A204.1 (cell line): Measurements from ENCODE around the gene PIANP.

Experiments used
- FAIRE-seq: peaks from 2 replicates; lab custom pipeline; 2012; peaks lifted over from hg19 to GRCh38; lab: Jason Lieb, UNC

Gene PIANP

DNA sequence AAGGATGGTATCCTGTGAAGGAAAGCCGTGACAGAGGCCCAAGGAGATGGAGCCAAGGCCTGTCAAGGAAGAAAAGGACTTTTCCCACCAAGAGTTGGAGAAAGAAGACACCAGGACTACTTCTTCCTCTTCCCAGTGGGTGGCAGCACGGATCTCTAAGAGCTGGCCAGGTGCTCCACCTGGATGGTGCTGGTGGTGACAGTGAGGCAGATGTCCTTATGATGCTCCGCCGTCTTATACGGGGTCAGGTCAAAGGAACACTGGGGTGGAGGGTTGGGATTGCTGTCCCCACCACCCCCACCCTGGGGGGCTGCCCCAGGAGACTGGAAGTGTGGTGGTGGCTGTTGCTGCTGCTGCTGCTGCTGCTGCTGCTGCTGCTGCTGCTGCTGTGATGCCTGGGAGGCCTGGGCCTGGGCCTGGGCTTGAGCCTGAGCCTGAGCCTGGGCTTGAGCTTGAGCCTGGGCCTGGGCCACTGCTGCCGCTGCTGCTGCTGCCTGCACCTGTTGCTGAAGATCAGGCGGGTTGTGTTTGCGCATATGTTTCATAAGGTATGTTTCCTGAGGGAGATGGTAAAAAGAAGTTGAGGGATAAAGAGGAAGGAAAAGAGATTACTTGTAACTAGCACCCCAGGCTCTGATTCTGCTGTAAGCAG lies 32.9 kb downstream of the PIANP start:
- no peak for FAIRE-seq

DNA sequence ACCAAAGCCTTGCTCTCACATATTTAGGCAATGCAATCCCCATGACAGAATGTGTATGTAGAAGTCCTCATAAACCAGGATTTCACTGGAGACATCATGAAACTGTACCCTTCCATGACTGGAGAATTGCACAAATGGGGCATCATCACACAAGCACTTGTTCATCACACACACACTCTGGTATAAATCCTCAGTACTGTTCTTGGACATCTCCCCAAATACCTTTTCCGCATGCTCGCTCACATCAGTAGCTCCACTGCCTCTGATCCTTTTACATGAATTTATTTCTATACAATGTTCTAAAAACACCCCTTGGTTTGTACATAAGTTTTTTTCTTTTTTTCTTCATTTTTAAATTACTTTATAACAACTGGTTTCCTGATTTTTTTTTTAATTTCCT lies 34.4 kb downstream of the PIANP start:
- no peak for FAIRE-seq

- no peak for FAIRE-seq
Observed at GRCh38 chr12:6664902-6665301, 35.7 kb downstream of the PIANP start.

DNA sequence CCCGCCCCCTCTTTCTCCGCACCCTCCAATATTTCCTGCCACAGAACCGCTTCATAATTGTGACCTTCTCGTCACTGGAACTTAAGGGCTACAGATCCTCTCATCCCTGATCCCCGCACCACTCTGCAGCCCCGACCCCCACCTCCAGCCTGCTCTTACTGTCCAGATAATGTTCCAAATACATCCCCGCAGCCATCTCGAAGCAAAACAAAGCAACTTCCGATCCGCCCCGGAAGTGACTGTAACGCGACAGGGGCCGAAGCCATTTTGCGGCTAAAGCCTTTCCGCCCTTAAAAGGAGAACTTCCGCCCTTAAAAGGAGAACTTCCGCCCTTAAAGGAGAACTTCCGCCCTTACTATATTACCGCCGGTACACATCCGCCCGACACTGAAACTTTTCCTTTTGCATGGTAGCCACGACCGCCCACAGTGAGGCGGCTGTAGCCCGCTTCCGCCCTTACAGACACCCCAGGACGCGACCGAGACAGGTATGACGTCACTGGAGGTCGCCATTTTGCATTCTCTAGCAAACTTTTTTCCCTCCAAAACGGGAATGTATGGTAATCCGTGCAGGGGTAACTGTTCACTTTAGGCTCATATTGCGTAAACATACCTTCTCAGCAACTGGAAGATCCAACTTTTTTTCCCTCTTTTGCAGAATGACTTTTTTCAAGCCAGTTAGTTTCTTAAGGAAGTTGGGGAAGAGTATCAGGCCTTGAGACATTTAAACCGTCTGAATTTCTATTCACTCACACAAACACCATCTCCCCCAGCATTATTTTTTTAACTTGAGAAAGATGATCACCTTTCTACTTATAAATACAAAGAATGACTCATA lies 37.5 kb downstream of the PIANP start, which contains the start of gene ING4:
ING4 (minus strand) TSS at position 214 of the 837 bp plus-strand sequence; CDS start at position 196, 18 bp downstream.
- peak; percentile 98 for FAIRE-seq

GRCh38 chr12:6662602-6662905 lies 38.1 kb downstream of the PIANP start:
- no peak for FAIRE-seq

DNA sequence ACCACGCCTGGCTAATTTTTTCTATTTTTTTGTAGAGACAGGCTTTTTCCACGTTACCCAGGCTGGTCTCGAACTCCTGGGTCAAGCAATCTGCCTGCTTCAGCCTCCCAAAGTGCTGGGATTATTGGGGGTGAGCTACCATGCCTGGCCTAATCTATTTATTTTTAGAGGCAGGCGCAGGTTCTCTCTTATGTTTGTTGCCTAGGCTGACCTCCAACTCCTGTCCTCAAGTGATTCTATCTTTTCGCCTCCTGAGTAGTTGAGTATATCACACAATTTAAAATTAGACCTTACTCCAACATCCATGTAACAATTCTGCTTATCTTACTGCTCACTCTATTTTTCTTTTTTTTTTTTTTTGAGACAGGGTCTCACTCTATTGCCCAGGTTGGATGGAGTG lies 46.6 kb downstream of the PIANP start:
- no peak for FAIRE-seq

GRCh38 chr12:6653342-6653741 lies 47.3 kb downstream of the PIANP start:
- no peak for FAIRE-seq

GRCh38 chr12:6652391-6652790 lies 48.2 kb downstream of the PIANP start:
- no peak for FAIRE-seq

DNA sequence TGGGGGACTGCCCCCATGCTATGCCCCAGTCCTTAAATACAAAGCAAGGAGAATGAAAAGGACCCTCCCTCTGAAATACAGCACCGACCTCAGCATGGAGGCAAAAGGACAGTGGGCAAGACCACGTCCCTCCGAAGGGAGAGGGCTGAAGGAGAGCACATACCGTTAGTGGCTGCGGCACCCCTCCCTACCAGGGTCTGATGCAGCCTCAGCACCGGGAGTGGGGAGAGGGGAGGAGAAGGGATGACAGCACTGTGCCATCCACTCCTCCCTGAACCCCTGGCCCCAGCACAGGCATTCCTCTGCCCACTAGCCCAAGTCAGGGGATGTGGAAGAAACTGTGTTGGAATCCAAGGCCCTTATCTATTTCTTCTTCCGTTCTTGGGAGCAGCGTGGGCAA lies 49.8 kb downstream of the PIANP start:
- no peak for FAIRE-seq

- FAIRE-seq, result no peak
Observed at GRCh38 chr12:6647083-6647604, 53.5 kb downstream of the PIANP start, which contains the start of gene ACRBP. Gene ACRBP (minus strand): TSS chr12:6647432. CDS start chr12:6647366, 66 bp downstream.

GRCh38 chr12:6646276-6647082 lies 54.1 kb downstream of the PIANP start:
- FAIRE-seq, result no peak

DNA sequence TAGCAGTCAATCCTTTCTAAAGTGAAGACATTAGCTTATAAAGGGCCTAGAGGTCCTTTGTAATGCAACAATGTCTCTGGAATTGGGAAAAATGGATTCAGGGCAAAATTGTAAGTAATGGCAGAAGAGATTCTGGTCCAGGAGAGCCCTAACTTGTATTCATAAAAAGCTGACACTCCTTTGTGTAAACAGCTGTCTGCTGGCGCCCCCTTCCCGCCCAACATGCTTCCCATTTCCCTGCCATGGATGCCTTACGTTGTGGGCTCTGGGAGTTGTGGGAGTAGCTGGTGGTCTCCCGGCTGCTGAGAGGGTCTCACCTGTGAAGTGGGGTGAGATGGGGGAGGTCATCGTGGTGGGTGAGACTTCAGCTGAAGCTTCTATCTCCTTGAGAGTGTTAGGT lies 55.7 kb downstream of the PIANP start:
- FAIRE-seq, result no peak

- FAIRE-seq, result no peak
Observed at GRCh38 chr12:6644257-6644596, 56.4 kb downstream of the PIANP start.
